Measurements from ENCODE around the gene NFYA. TPM values are rescaled to one million over a fixed set of nuclear protein-coding genes. Genes with fewer than 3 reads are reported as not detected.

The NFYA gene
- total and polyA plus RNA-seq, 2 of the 13 experiments (the other 11 are each of a cell fraction or from before 2014, with no cell fraction given), result 16.0 to 22.9 TPM

DNA sequence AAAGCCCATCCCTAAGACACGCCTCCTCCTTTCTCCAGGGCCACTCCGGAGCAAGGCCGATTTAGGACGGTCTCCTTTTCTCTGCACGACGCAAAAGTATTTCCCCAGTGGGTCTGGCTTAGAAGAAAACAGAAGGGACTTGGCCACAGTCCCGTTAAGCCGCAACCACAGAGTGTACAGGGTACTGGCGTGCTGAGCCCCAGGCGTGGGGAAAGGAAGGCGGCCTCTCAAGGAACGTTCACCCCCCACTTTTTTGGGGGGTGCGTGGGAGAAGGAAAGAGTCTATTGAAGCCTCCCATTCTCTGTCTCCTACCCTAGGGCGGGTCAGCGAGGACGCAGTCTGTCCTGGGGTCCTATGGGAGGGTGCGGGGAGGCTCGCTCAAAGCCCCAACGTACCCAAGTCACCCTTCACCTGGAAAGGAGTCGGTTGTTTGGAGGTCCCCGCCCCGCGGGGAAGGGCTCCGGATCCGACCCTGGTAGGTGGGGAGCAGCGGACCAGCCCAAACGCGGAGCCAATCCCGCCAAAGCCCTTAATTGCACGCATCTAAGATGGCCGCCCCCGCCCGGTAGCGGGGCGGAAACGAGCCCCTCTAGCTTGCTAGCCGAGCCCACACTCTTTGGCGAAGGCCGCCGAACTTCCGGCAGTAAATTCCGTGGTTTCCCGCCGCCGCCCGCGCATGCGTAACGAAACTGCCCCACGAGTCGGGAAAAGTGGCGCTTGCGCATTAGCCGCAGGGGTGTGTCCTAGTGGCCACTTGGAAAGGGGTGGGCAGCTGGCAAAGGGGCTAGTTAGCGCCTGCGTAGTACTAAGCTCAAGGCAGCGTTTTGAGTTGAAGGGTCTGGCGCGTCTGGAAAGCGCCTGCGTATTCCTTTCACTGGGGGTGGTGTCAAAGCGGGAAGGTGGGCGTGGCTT is 595 bp upstream of the NFYA start, which contains the start of gene OARD1 (continued):
- TF ChIP-seq, protein P1, sequence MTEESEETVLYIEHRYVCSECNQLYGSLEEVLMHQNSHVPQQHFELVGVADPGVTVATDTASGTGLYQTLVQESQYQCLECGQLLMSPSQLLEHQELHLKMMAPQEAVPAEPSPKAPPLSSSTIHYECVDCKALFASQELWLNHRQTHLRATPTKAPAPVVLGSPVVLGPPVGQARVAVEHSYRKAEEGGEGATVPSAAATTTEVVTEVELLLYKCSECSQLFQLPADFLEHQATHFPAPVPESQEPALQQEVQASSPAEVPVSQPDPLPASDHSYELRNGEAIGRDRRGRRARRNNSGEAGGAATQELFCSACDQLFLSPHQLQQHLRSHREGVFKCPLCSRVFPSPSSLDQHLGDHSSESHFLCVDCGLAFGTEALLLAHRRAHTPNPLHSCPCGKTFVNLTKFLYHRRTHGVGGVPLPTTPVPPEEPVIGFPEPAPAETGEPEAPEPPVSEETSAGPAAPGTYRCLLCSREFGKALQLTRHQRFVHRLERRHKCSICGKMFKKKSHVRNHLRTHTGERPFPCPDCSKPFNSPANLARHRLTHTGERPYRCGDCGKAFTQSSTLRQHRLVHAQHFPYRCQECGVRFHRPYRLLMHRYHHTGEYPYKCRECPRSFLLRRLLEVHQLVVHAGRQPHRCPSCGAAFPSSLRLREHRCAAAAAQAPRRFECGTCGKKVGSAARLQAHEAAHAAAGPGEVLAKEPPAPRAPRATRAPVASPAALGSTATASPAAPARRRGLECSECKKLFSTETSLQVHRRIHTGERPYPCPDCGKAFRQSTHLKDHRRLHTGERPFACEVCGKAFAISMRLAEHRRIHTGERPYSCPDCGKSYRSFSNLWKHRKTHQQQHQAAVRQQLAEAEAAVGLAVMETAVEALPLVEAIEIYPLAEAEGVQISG (CRISPR knock-in tag; IDR thresholded peaks at IDR 0.05), result peak; percentile 99
- TF ChIP-seq CREM (IDR thresholded peaks at IDR 0.05) (peak; percentile 71), CREM (CRISPR knock-in tag; IDR thresholded peaks at IDR 0.05) (no peak), HOXD1 (CRISPR knock-in tag; IDR thresholded peaks at IDR 0.05) (peak; percentile 61; the same call in 1 of the 2 replicates), ELF1 (CRISPR knock-in tag; IDR thresholded peaks at IDR 0.05) (peak; percentile 97), RBFOX2 (IDR thresholded peaks at IDR 0.05; ENCODE audit: low read depth, low read length) (peak; percentile 72), KDM3A (CRISPR knock-in tag; IDR thresholded peaks at IDR 0.05; ENCODE audit: low read depth) (peak; percentile 23; the same call in 1 of the 2 replicates), SP1 (IDR thresholded peaks at IDR 0.05) (no peak), SP1 (CRISPR knock-in tag; IDR thresholded peaks at IDR 0.05) (peak; percentile 6; the same call in 1 of the 2 replicates), ZFP41 (CRISPR knock-in tag; IDR thresholded peaks at IDR 0.05; ENCODE audit: borderline replicate concordance) (0 out of 2 replicates have a peak, but pooled peaks have one; percentile 49), SNAI1 (CRISPR knock-in tag; IDR thresholded peaks at IDR 0.05; ENCODE audit: borderline replicate concordance) (peak; percentile 80; the same call in 1 of the 2 replicates), ZNF790 (CRISPR knock-in tag; IDR thresholded peaks at IDR 0.05; ENCODE audit: borderline replicate concordance) (0 out of 2 replicates have a peak, but pooled peaks have one; percentile 23), HNRNPUL1 (IDR thresholded peaks at IDR 0.05; ENCODE audit: low read depth, low read length) (0 out of 2 replicates have a peak, but pooled peaks have one; percentile 53)
- TF ChIP-seq, protein P2, sequence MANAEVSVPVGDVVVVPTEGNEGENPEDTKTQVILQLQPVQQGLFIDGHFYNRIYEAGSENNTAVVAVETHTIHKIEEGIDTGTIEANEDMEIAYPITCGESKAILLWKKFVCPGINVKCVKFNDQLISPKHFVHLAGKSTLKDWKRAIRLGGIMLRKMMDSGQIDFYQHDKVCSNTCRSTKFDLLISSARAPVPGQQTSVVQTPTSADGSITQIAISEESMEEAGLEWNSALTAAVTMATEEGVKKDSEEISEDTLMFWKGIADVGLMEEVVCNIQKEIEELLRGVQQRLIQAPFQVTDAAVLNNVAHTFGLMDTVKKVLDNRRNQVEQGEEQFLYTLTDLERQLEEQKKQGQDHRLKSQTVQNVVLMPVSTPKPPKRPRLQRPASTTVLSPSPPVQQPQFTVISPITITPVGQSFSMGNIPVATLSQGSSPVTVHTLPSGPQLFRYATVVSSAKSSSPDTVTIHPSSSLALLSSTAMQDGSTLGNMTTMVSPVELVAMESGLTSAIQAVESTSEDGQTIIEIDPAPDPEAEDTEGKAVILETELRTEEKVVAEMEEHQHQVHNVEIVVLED (CRISPR knock-in tag; IDR thresholded peaks at IDR 0.05; ENCODE audit: borderline replicate concordance), result peak; percentile 84
- TF ChIP-seq, protein P3, sequence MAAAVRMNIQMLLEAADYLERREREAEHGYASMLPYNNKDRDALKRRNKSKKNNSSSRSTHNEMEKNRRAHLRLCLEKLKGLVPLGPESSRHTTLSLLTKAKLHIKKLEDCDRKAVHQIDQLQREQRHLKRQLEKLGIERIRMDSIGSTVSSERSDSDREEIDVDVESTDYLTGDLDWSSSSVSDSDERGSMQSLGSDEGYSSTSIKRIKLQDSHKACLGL (CRISPR knock-in tag; IDR thresholded peaks at IDR 0.05), result peak; percentile 79
- TF ChIP-seq, protein P4, sequence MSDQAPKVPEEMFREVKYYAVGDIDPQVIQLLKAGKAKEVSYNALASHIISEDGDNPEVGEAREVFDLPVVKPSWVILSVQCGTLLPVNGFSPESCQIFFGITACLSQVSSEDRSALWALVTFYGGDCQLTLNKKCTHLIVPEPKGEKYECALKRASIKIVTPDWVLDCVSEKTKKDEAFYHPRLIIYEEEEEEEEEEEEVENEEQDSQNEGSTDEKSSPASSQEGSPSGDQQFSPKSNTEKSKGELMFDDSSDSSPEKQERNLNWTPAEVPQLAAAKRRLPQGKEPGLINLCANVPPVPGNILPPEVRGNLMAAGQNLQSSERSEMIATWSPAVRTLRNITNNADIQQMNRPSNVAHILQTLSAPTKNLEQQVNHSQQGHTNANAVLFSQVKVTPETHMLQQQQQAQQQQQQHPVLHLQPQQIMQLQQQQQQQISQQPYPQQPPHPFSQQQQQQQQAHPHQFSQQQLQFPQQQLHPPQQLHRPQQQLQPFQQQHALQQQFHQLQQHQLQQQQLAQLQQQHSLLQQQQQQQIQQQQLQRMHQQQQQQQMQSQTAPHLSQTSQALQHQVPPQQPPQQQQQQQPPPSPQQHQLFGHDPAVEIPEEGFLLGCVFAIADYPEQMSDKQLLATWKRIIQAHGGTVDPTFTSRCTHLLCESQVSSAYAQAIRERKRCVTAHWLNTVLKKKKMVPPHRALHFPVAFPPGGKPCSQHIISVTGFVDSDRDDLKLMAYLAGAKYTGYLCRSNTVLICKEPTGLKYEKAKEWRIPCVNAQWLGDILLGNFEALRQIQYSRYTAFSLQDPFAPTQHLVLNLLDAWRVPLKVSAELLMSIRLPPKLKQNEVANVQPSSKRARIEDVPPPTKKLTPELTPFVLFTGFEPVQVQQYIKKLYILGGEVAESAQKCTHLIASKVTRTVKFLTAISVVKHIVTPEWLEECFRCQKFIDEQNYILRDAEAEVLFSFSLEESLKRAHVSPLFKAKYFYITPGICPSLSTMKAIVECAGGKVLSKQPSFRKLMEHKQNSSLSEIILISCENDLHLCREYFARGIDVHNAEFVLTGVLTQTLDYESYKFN (CRISPR knock-in tag; conservative IDR thresholded peaks at IDR 0.05), result peak; percentile 65; the same call in 1 of the 2 replicates
